Measurements from ENCODE around the gene ATP1B2.

- TF ChIP-seq BACH1 (tag; IDR thresholded peaks at IDR 0.05) (no peak), YBX1 (IDR thresholded peaks at IDR 0.05) (no peak), EHMT2 (IDR thresholded peaks at IDR 0.05) (no peak), TAF15 (IDR thresholded peaks at IDR 0.05; ENCODE audit: low read depth, low read length) (no peak), ZNF407 (IDR thresholded peaks at IDR 0.05; ENCODE audit: low read depth) (no peak), POLR2AphosphoS5 (IDR thresholded peaks at IDR 0.05; ENCODE audit: control insufficient read depth, insufficient read depth, low read depth, low read length) (no peak)
These were observed 1.9 kb downstream of the ATP1B2 start for GRCh38 chr17:7652388-7653356.
